ENCODE data around the gene GSC2.

GRCh38 chr22:19152942-19153883 lies 3.1 kb upstream of the GSC2 start:
- TF ChIP-seq CTCF (IDR thresholded peaks at IDR 0.05 in 4 of 5, conservative IDR thresholded peaks at IDR 0.05 in 1 of 5) (no peak), POLR2A (IDR thresholded peaks at IDR 0.05) (no peak)
